HG03108 (cell line): Measurements from ENCODE around the gene RTP2.

Experiments used
- ATAC-seq: cut with Tn5 transposase; IDR thresholded peaks from one replicate; pipeline ENCODE4 v1.9.1; 2021; ENCODE audit warnings: moderate library complexity; ENCODE audit not compliant: unreplicated experiment

RTP2 gene

GRCh38 chr3:187702507-187703033, at the start of gene RTP2:
TSS of gene RTP2 (minus strand) at chr3:187702557. CDS start at chr3:187702128, 429 bp downstream.
- ATAC-seq: no peak

- ATAC-seq: no peak
Observed at GRCh38 chr3:187750513-187751123, 48.3 kb upstream of the RTP2 start.

DNA sequence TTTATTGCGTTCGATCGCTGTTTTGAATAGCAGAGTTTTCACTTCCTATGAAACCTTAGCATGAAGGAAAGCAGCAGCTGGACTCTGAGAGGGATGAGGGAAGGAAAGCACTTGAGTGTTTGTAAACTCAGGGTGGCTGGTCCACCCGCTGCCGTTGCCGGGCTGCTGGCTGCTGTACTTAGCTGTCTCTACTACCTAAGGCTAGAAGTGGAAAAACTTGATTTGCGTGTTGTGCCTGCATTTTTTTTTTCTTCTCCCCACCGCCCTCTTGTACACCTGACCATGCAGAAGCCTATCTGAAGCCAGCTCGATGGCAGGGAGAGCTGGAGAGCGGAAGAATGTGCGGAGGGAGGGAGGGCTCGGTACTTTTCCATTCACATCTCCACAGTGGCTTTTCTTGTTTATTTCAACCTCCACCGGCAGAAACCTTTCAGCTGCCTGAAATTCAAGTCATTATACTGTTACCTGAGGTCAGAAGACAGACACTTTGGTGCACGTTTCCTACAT, 47.7 kb upstream of the RTP2 start:
- ATAC-seq: no peak

GRCh38 chr3:187748050-187748481, 45.7 kb upstream of the RTP2 start:
- ATAC-seq: no peak

DNA sequence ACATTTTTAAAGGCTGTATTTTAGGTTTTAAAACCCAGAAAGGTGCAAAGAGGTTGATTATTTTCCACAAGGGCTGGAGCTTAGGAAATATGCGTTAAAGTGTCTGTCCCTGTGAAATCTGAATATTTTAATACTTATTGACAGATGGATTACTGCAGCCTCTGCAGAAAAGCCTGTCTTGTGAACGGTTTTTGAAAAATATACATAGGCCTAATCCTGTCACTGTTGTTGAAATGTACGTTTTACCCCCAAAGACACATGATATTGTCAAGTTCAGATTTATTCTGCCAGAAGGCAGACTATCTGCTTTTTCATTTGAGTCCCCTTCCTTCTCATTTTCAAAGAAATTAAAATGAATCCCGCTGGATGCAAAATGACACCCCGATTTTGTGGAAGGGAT, 45.1 kb upstream of the RTP2 start:
- ATAC-seq: no peak

GRCh38 chr3:187746442-187747281, 44.3 kb upstream of the RTP2 start:
- ATAC-seq: no peak

- no peak for ATAC-seq
Observed at GRCh38 chr3:187746059-187746441, 43.7 kb upstream of the RTP2 start.

- ATAC-seq: peak; percentile 56
Observed at GRCh38 chr3:187745201-187746058, 43.1 kb upstream of the RTP2 start, which contains the start of gene BCL6. TSS of gene BCL6 (minus strand) at chr3:187745468. CDS start at chr3:187733693, 11,775 bp downstream.

DNA sequence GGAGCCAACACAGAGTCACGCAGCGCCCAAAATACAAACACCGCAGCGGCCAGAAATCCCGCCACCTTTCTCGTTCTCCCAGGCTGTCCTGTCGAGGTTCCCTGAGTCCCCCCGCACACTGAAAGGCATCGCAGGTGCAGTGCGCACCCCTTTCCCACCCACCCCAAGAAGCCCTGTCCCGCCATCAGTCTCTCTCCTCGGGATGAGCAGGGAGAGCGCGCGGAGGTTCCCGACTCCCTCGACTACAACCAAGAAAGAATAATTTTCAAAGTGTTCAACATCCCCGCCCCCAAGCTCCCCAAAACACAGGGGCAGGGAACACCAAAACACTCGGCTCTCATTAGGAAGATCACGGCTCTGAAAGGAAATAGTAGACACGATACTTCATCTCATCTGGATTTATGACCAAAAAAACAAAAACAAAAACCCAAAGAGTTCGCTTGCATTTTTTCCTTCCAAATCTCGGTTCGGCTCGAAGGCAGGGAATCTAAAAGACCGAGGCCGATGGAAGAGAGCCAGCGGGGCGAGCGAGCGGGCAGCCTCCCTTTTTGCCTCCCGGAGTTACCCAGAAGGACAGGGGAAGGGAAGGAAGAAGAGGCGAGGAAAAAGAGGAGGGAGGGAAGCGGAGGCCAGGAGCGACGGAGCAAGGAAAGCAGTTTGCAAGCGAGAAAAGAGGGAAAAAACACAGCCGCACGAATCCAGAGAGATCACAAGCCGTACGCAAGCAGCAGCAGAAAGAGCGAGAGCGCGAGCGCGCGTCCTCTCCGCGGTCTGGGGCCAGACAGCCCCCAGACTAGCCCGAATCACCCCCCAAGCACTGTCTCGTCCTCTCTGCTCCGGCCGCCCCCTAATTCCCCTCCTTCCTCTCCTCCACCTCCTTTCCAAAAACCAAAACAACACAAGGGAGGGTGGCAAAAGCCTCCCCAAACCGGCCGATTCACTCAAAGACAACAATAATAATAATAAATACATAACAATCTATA, 42.1 kb upstream of the RTP2 start:
- ATAC-seq: no peak

GRCh38 chr3:187743195-187744141, 41.1 kb upstream of the RTP2 start:
- ATAC-seq: no peak

DNA sequence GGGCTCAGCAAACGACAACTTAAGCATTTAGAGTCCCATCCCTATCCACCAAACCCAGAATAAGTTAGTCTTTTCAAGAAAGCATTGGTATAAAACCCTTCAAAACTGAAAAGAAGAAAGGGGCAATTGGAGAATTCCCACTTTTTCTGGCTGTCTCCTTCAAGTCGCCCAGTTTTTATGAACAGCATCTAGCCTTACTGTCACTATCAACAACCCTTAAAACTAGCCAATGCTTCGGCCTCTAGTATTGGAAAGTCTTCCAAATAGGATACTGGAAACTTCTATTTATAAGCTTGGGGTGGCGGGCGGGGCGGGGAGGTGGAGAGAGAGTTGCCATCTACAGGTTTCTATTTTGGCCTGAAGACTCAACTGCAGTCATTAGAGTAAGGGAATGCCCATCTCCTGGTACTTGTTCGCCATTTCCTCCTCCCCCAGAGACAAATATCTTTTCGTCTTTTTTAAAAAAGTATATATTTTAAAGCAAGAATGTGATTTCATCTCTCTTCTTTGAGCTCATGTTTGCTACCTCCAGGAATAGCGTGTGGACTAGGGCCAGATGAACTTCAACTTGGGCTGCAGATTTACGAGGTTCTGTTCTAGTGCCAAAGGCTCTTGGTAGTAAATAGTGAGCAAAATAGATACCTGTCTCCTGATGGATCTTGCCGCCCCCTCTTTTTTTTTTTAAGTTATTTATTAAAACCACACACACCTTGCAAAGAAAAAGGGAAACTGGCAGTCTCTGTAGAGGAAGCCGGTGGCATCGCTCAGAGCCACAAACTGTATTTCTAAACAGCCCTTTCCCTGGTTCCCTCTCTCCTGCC, 40.2 kb upstream of the RTP2 start:
- ATAC-seq: no peak

- ATAC-seq: no peak
Observed at GRCh38 chr3:187741403-187742350, 39.3 kb upstream of the RTP2 start.

- no peak for ATAC-seq
Observed at GRCh38 chr3:187740421-187741399, 38.4 kb upstream of the RTP2 start.

DNA sequence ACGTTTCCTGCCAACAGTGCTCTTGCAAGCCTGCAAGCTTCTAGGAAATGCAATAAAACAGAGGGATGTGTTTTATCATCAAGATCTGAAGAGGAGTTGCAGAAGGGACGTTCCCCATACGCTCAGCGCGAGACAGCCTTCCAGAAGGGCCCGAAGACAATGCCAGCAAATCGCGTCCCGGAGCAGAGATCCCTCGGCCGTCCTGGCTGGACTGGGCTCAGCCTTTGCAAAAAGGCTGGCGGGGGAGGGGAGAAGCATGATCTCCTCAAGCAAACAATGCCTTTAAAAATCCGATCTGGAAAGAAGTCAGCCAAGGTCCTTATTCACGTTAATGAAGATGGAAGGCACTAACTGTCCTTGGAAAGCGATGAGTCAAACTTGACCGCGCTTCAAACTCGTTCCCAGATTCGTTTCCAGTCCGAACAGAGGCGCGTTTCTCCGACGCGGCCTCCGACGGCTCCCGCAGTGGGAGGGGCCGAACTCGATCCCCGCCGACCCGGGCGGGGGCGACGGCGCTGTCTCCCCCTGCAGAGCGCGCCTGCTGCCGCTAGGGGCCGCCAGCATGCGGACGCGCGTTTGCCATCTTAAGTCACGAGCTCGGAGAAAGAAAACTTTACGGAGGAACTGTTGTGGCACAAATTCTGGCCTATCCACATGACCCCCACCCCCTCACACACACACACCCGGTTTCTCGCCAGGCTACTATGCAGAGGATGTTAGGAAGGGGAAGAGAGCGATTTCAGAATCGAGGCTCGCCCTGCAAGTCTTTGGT, 37.4 kb upstream of the RTP2 start:
- ATAC-seq: peak; percentile 38

DNA sequence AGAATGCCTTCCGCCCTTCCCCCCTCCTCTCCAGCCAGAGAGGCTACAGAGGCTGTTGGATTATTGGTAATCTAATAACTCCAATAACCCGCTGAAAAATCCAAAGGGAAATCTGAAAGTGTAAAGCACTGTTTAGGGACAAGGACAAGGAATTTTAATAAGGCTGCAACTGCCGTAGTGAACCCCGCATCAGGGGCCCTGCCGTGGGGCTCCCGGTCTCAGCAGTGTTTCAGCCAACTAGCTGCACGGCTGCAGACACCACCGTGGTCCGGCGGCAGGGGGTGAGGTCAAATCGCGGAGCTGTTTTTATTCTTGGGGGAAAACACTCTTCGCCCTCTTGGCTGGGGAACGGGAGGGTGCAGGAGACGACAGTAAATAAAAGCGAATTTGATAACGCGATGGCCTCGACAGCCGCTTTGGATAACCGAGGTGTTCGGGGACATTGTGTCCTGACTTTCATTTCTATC, 36.8 kb upstream of the RTP2 start:
- ATAC-seq: no peak
